HEK293 (cell line): ENCODE results near the gene EMP3.
A peak's percentile ranks its signal among the peaks of the same experiment; 100 is the strongest.

Source experiments
- KLF8 ChIP-seq: fragments of 450-650 bp; formaldehyde crosslinking; IDR thresholded peaks from 2 replicates; pipeline ENCODE4 v1.5.1; 2016; ENCODE audit warnings: missing biosample characterization, missing genetic modification characterization
- MYNN ChIP-seq: fragments of 450-650 bp; formaldehyde crosslinking; IDR thresholded peaks from 2 replicates; pipeline ENCODE4 v1.5.1; 2016; ENCODE audit warnings: missing biosample characterization, missing genetic modification characterization, borderline replicate concordance
- OVOL3 ChIP-seq: fragments of 450-650 bp; formaldehyde crosslinking; IDR thresholded peaks from 2 replicates; pipeline ENCODE4 v1.5.1; 2016; ENCODE audit warnings: missing biosample characterization, missing genetic modification characterization
- PRDM1 ChIP-seq: fragments of 450-650 bp; formaldehyde crosslinking; IDR thresholded peaks from 2 replicates; pipeline ENCODE4; 2016; ENCODE audit warnings: missing biosample characterization, missing genetic modification characterization
- TRIM28 ChIP-seq: IDR thresholded peaks from 2 replicates; pipeline ENCODE4 v1.6.1; 2011; ENCODE audit warnings: low read length, control low read depth, borderline replicate concordance
- TSHZ1 ChIP-seq: fragments of 450-650 bp; formaldehyde crosslinking; IDR thresholded peaks from 2 replicates; pipeline ENCODE4 v1.5.1; 2016; ENCODE audit warnings: missing biosample characterization, missing genetic modification characterization, borderline replicate concordance
- WT1 ChIP-seq: fragments of 450-650 bp; formaldehyde crosslinking; IDR thresholded peaks from 2 replicates; pipeline ENCODE4 v1.5.1; 2016; ENCODE audit warnings: missing biosample characterization, missing genetic modification characterization
- ZBTB21 ChIP-seq: fragments of 450-650 bp; formaldehyde crosslinking; IDR thresholded peaks from 2 replicates; pipeline ENCODE4 v1.5.1; 2017; ENCODE audit warnings: missing biosample characterization, missing genetic modification characterization
- ZBTB48 ChIP-seq: fragments of 450-650 bp; formaldehyde crosslinking; IDR thresholded peaks from 2 replicates; pipeline ENCODE4 v1.5.1; 2016; ENCODE audit warnings: missing biosample characterization, missing genetic modification characterization
- ZEB2 ChIP-seq: fragments of 450-650 bp; formaldehyde crosslinking; IDR thresholded peaks from 2 replicates; pipeline ENCODE4 v1.5.1; 2016; ENCODE audit warnings: missing biosample characterization, missing genetic modification characterization
- ZFHX2 ChIP-seq: fragments of 450-650 bp; formaldehyde crosslinking; conservative IDR thresholded peaks from 2 replicates; pipeline ENCODE4 v1.5.1; 2016; ENCODE audit warnings: missing biosample characterization, missing genetic modification characterization
- ZNF132 ChIP-seq: fragments of 450-650 bp; formaldehyde crosslinking; IDR thresholded peaks from 2 replicates; pipeline ENCODE4 v1.5.1; 2017; ENCODE audit warnings: missing biosample characterization, missing genetic modification characterization, borderline replicate concordance
- ZNF24 ChIP-seq: fragments of 450-650 bp; formaldehyde crosslinking; IDR thresholded peaks from 2 replicates; pipeline ENCODE4 v1.5.1; 2016; ENCODE audit warnings: missing biosample characterization, missing genetic modification characterization
- ZNF266 ChIP-seq: fragments of 450-650 bp; formaldehyde crosslinking; IDR thresholded peaks from 2 replicates; pipeline ENCODE4 v1.5.1; 2016; ENCODE audit warnings: missing biosample characterization, missing genetic modification characterization, low read depth
- ZNF302 ChIP-seq: fragments of 450-650 bp; formaldehyde crosslinking; IDR thresholded peaks from 2 replicates; pipeline ENCODE4 v1.5.1; 2016; ENCODE audit warnings: missing biosample characterization, missing genetic modification characterization, low read depth
- ZNF311 ChIP-seq: fragments of 450-650 bp; formaldehyde crosslinking; IDR thresholded peaks from 2 replicates; pipeline ENCODE4 v1.5.1; 2017; ENCODE audit warnings: missing biosample characterization, missing genetic modification characterization, borderline replicate concordance
- ZNF354C ChIP-seq: fragments of 450-650 bp; formaldehyde crosslinking; IDR thresholded peaks from 2 replicates; pipeline ENCODE4 v1.5.1; 2016; ENCODE audit warnings: missing biosample characterization, missing genetic modification characterization, low read depth, borderline replicate concordance
- ZNF473 ChIP-seq: fragments of 450-650 bp; formaldehyde crosslinking; IDR thresholded peaks from 2 replicates; pipeline ENCODE4 v1.5.1; 2017; ENCODE audit warnings: missing biosample characterization, missing genetic modification characterization
- ZNF521 ChIP-seq: fragments of 450-650 bp; formaldehyde crosslinking; IDR thresholded peaks from 2 replicates; pipeline ENCODE4 v1.5.1; 2017; ENCODE audit warnings: missing biosample characterization, mild to moderate bottlenecking, missing genetic modification characterization
- ZNF549 ChIP-seq: fragments of 450-650 bp; IDR thresholded peaks from 2 replicates; pipeline ENCODE4 v1.5.1; 2018; ENCODE audit warnings: missing biosample characterization, missing genetic modification characterization, mild to moderate bottlenecking, inconsistent platforms, moderate library complexity
- ZNF596 ChIP-seq: fragments of 450-650 bp; IDR thresholded peaks from 2 replicates; pipeline ENCODE4 v1.5.0; 2018; ENCODE audit warnings: missing biosample characterization, mild to moderate bottlenecking, missing genetic modification characterization, moderate library complexity
- ZNF623 ChIP-seq: fragments of 450-650 bp; formaldehyde crosslinking; IDR thresholded peaks from 2 replicates; pipeline ENCODE4 v1.5.1; 2016; ENCODE audit warnings: missing biosample characterization, missing genetic modification characterization
- ZNF629 ChIP-seq: fragments of 450-650 bp; formaldehyde crosslinking; IDR thresholded peaks from 2 replicates; pipeline ENCODE4 v1.5.1; 2017; ENCODE audit warnings: missing biosample characterization, missing genetic modification characterization
- ZNF707 ChIP-seq: fragments of 450-650 bp; formaldehyde crosslinking; IDR thresholded peaks from 2 replicates; pipeline ENCODE4 v1.5.1; 2016; ENCODE audit warnings: missing biosample characterization, missing genetic modification characterization
- TF ChIP-seq, protein P1 (sequence below): fragments of 450-650 bp; formaldehyde crosslinking; IDR thresholded peaks from 2 replicates; pipeline ENCODE4 v1.5.1; 2016; ENCODE audit warnings: missing biosample characterization, missing genetic modification characterization
- TF ChIP-seq, protein P2 (sequence below): fragments of 450-650 bp; formaldehyde crosslinking; IDR thresholded peaks from 2 replicates; pipeline ENCODE4 v1.5.1; 2016; ENCODE audit warnings: missing biosample characterization, missing genetic modification characterization
- TF ChIP-seq, protein P3 (sequence below): fragments of 450-650 bp; formaldehyde crosslinking; IDR thresholded peaks from 2 replicates; pipeline ENCODE4 v1.5.1; 2016; ENCODE audit warnings: missing biosample characterization, missing genetic modification characterization
- TF ChIP-seq, protein P4 (sequence below): fragments of 450-650 bp; IDR thresholded peaks from 2 replicates; pipeline ENCODE4 v1.5.1; 2018; ENCODE audit warnings: missing biosample characterization, missing genetic modification characterization
- TF ChIP-seq, protein P5 (sequence below): fragments of 450-650 bp; formaldehyde crosslinking; IDR thresholded peaks from 2 replicates; pipeline ENCODE4 v1.5.1; 2016; ENCODE audit warnings: missing biosample characterization, missing genetic modification characterization

The EMP3 gene

GRCh38 chr19:48330012-48330681 is 4.8 kb downstream of the EMP3 start (continued):
- TF ChIP-seq ZBTB21 (tag by site-specific recombination) (peak; percentile 78), ZNF473 (tag by site-specific recombination) (no peak), ZEB2 (tag by site-specific recombination) (0 out of 2 replicates have a peak, but pooled peaks have one; percentile 42), ZNF521 (tag by site-specific recombination) (no peak), ZNF302 (tag by site-specific recombination) (no peak), ZBTB48 (tag by site-specific recombination) (no peak), ZNF623 (no peak), TRIM28 (no peak), ZNF132 (tag by site-specific recombination) (no peak), PRDM1 (no peak), TSHZ1 (no peak), MYNN (no peak), ZNF311 (tag by site-specific recombination) (no peak), OVOL3 (tag by site-specific recombination) (no peak), ZNF549 (no peak), ZNF266 (no peak), WT1 (tag by site-specific recombination) (no peak), ZNF596 (tag by site-specific recombination) (no peak), ZNF24 (tag by site-specific recombination) (no peak), ZFHX2 (peak; percentile 65), ZNF707 (tag by site-specific recombination) (no peak), KLF8 (tag by site-specific recombination) (peak; percentile 76; the same call in 1 of the 2 replicates), ZNF354C (tag by site-specific recombination) (no peak), ZNF629 (tag by site-specific recombination) (peak; percentile 89)
- TF ChIP-seq, protein P1, sequence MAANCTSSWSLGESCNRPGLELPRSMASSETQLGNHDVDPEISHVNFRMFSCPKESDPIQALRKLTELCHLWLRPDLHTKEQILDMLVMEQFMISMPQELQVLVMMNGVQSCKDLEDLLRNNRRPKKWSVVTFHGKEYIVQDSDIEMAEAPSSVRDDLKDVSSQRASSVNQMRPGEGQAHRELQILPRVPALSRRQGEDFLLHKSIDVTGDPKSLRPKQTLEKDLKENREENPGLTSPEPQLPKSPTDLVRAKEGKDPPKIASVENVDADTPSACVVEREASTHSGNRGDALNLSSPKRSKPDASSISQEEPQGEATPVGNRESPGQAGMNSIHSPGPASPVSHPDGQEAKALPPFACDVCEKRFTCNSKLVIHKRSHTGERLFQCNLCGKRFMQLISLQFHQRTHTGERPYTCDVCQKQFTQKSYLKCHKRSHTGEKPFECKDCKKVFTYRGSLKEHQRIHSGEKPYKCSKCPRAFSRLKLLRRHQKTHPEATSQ (tag by site-specific recombination) = no peak
- TF ChIP-seq, protein P2, sequence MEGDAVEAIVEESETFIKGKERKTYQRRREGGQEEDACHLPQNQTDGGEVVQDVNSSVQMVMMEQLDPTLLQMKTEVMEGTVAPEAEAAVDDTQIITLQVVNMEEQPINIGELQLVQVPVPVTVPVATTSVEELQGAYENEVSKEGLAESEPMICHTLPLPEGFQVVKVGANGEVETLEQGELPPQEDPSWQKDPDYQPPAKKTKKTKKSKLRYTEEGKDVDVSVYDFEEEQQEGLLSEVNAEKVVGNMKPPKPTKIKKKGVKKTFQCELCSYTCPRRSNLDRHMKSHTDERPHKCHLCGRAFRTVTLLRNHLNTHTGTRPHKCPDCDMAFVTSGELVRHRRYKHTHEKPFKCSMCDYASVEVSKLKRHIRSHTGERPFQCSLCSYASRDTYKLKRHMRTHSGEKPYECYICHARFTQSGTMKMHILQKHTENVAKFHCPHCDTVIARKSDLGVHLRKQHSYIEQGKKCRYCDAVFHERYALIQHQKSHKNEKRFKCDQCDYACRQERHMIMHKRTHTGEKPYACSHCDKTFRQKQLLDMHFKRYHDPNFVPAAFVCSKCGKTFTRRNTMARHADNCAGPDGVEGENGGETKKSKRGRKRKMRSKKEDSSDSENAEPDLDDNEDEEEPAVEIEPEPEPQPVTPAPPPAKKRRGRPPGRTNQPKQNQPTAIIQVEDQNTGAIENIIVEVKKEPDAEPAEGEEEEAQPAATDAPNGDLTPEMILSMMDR = peak; percentile 75
- TF ChIP-seq, protein P3, sequence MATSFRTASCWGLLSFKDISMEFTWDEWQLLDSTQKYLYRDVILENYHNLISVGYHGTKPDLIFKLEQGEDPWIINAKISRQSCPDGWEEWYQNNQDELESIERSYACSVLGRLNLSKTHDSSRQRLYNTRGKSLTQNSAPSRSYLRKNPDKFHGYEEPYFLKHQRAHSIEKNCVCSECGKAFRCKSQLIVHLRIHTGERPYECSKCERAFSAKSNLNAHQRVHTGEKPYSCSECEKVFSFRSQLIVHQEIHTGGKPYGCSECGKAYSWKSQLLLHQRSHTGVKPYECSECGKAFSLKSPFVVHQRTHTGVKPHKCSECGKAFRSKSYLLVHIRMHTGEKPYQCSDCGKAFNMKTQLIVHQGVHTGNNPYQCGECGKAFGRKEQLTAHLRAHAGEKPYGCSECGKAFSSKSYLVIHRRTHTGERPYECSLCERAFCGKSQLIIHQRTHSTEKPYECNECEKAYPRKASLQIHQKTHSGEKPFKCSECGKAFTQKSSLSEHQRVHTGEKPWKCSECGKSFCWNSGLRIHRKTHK (tag by site-specific recombination) = no peak
- TF ChIP-seq, protein P4, sequence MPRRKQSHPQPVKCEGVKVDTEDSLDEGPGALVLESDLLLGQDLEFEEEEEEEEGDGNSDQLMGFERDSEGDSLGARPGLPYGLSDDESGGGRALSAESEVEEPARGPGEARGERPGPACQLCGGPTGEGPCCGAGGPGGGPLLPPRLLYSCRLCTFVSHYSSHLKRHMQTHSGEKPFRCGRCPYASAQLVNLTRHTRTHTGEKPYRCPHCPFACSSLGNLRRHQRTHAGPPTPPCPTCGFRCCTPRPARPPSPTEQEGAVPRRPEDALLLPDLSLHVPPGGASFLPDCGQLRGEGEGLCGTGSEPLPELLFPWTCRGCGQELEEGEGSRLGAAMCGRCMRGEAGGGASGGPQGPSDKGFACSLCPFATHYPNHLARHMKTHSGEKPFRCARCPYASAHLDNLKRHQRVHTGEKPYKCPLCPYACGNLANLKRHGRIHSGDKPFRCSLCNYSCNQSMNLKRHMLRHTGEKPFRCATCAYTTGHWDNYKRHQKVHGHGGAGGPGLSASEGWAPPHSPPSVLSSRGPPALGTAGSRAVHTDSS (tag by site-specific recombination) = no peak
- TF ChIP-seq, protein P5, sequence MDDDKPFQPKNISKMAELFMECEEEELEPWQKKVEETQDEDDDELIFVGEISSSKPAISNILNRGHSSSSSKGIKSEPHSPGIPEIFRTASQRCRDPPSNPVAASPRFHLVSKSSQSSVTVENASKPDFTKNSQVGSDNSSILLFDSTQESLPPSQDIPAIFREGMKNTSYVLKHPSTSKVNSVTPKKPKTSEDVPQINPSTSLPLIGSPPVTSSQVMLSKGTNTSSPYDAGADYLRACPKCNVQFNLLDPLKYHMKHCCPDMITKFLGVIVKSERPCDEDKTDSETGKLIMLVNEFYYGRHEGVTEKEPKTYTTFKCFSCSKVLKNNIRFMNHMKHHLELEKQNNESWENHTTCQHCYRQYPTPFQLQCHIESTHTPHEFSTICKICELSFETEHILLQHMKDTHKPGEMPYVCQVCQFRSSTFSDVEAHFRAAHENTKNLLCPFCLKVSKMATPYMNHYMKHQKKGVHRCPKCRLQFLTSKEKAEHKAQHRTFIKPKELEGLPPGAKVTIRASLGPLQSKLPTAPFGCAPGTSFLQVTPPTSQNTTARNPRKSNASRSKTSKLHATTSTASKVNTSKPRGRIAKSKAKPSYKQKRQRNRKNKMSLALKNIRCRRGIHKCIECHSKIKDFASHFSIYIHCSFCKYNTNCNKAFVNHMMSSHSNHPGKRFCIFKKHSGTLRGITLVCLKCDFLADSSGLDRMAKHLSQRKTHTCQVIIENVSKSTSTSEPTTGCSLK (tag by site-specific recombination) = no peak
